Breast epithelium (tissue), 3 donors: ENCODE data around the gene NUP160.

Source experiments
- CTCF ChIP-seq, 3 donors: fragments of 450-650 bp; IDR thresholded peaks; one replicate each; pipeline ENCODE4 v1.5.1; 2016 to 2017; ENCODE audit warnings: antibody characterized with exemption in 3 of 3, mild to moderate bottlenecking in 3 of 3, moderate library complexity in 3 of 3
- POLR2A ChIP-seq: fragments of 450-650 bp; IDR thresholded peaks from one replicate; pipeline ENCODE4 v1.6.1; 2016; ENCODE audit warnings: antibody characterized with exemption, mild to moderate bottlenecking, moderate library complexity

- no peak for TF ChIP-seq POLR2A
- TF ChIP-seq CTCF (IDR thresholded peaks at IDR 0.05): no peak
These were observed 33.0 kb upstream of the NUP160 start for GRCh38 chr11:47881145-47881544.
